H9 (cell line): ENCODE data around the gene OTULIN. TPM values are rescaled to one million over a fixed set of nuclear protein-coding genes. Genes with fewer than 3 reads are reported as not detected.

Experiments used
- DNase-seq: peaks from one replicate; pipeline ENCODE4 v3.0.0-alpha.2; 2017
- H2AFZ ChIP-seq: one replicate; pipeline ENCODE4 v1.6.1; 2013; ENCODE audit warnings: mild to moderate bottlenecking, low read length, control low read depth, moderate library complexity
- H2AK5ac ChIP-seq: 2 replicates; pipeline ENCODE4 v1.6.1; 2013; ENCODE audit warnings: low read length, control low read depth, mixed read lengths; ENCODE audit not compliant: insufficient read length
- H2BK120ac ChIP-seq: one replicate; pipeline ENCODE4 v1.6.1; 2013; ENCODE audit warnings: low read depth, mild to moderate bottlenecking, low read length, control low read depth, inconsistent platforms; ENCODE audit not compliant: poor library complexity, severe bottlenecking
- H2BK12ac ChIP-seq: 2 replicates; pipeline ENCODE4 v1.6.1; 2013; ENCODE audit warnings: low read length, control low read depth, mixed read lengths, low read depth; ENCODE audit not compliant: insufficient read length
- H2BK15ac ChIP-seq: 2 replicates; pipeline ENCODE4 v1.6.1; 2013; ENCODE audit warnings: low read depth, low read length, control low read depth
- H2BK20ac ChIP-seq: one replicate; pipeline ENCODE4 v1.6.1; 2013; ENCODE audit warnings: low read depth, mild to moderate bottlenecking, low read length, control low read depth, inconsistent platforms; ENCODE audit not compliant: poor library complexity, severe bottlenecking
- H2BK5ac ChIP-seq: 2 replicates; pipeline ENCODE4 v1.6.1; 2013; ENCODE audit warnings: low read length, control low read depth, mixed read lengths; ENCODE audit not compliant: insufficient read length
- H3K14ac ChIP-seq: 2 replicates; pipeline ENCODE4 v1.6.1; 2013; ENCODE audit warnings: low read length, control low read depth; ENCODE audit not compliant: insufficient read depth
- H3K18ac ChIP-seq: 2 replicates; pipeline ENCODE4 v1.6.1; 2013; ENCODE audit warnings: low read depth, mild to moderate bottlenecking, mixed read lengths, low read length, control low read depth; ENCODE audit not compliant: insufficient read length
- H3K23ac ChIP-seq: 2 replicates; pipeline ENCODE4 v1.6.1; 2013; ENCODE audit warnings: low read length, control low read depth, mixed read lengths, low read depth; ENCODE audit not compliant: insufficient read length
- H3K23me2 ChIP-seq: 2 replicates; pipeline ENCODE4 v1.6.1; 2013; ENCODE audit warnings: low read depth, mild to moderate bottlenecking, mixed read lengths, low read length, control low read depth; ENCODE audit not compliant: insufficient read length, poor library complexity, severe bottlenecking
- H3K27ac ChIP-seq: 2 replicates; pipeline ENCODE4 v1.5.1; 2013; ENCODE audit warnings: low read length, control low read depth, mixed read lengths, low read depth; ENCODE audit not compliant: insufficient read length
- H3K27me3 ChIP-seq: 2 replicates; pipeline ENCODE4 v1.6.1; 2013; ENCODE audit warnings: low read length, control low read depth, inconsistent platforms; ENCODE audit not compliant: insufficient read depth
- H3K4ac ChIP-seq: 2 replicates; pipeline ENCODE4 v1.6.1; 2013; ENCODE audit warnings: low read depth, mild to moderate bottlenecking, control low read depth, inconsistent platforms, low read length, moderate library complexity
- H3K4me1 ChIP-seq: 2 replicates; pipeline ENCODE4 v1.6.1; 2013; ENCODE audit warnings: low read length, control low read depth, inconsistent platforms; ENCODE audit not compliant: insufficient read depth
- H3K4me2 ChIP-seq: 2 replicates; pipeline ENCODE4 v1.6.1; 2013; ENCODE audit warnings: low read length, control low read depth, mixed read lengths; ENCODE audit not compliant: insufficient read length, insufficient read depth
- H3K56ac ChIP-seq: 2 replicates; pipeline ENCODE4 v1.6.1; 2013; ENCODE audit warnings: low read depth, mild to moderate bottlenecking, mixed read lengths, low read length, control low read depth; ENCODE audit not compliant: insufficient read length
- H3K79me1 ChIP-seq: 2 replicates; pipeline ENCODE4 v1.6.1; 2013; ENCODE audit warnings: low read depth, mild to moderate bottlenecking, moderate library complexity, low read length, control low read depth, inconsistent platforms; ENCODE audit not compliant: insufficient read depth, poor library complexity, severe bottlenecking
- H3K79me2 ChIP-seq: 2 replicates; pipeline ENCODE4 v1.6.1; 2013; ENCODE audit warnings: low read length, control low read depth, inconsistent platforms; ENCODE audit not compliant: insufficient read depth
- H3K9ac ChIP-seq: 2 replicates; pipeline ENCODE4 v1.6.1; 2013; ENCODE audit warnings: low read length, control low read depth, mixed read lengths; ENCODE audit not compliant: insufficient read length; ENCODE audit errors: extremely low read depth
- H3K9me3 ChIP-seq: one replicate; pipeline ENCODE4 v1.6.1; 2013; ENCODE audit warnings: low read depth, low read length, inconsistent platforms; ENCODE audit not compliant: control insufficient read depth
- H3T11ph ChIP-seq: one replicate; pipeline ENCODE4 v1.6.1; 2013; ENCODE audit warnings: mild to moderate bottlenecking, low read length, control low read depth, inconsistent platforms
- H4K20me1 ChIP-seq: one replicate; pipeline ENCODE4 v1.6.1; 2013; ENCODE audit not compliant: control insufficient read depth, insufficient read length, insufficient read depth
- H4K5ac ChIP-seq: 2 replicates; pipeline ENCODE4 v1.6.1; 2013; ENCODE audit warnings: low read depth, mild to moderate bottlenecking, mixed read lengths, low read length, control low read depth; ENCODE audit not compliant: insufficient read length
- H4K8ac ChIP-seq: replicated peaks from 2 replicates; pipeline ENCODE4 v1.6.1; 2013; ENCODE audit warnings: low read length, control low read depth, mixed read lengths, low read depth; ENCODE audit not compliant: insufficient read length
- H4K91ac ChIP-seq: 2 replicates; pipeline ENCODE4 v1.6.1; 2013; ENCODE audit warnings: low read depth, mild to moderate bottlenecking, moderate library complexity, mixed read lengths, low read length, control low read depth; ENCODE audit not compliant: insufficient read length
- H3K27ac Mint-ChIP-seq, 3 experiments: 2 replicates in 2 of 3; 3 replicates in 1 of 3; pipeline ENCODE4 v1.8.0; 2020 to 2021; ENCODE audit warnings: mixed read lengths in 3 of 3, mild to moderate bottlenecking in 1 of 3, moderate library complexity in 1 of 3
- H3K27me3 Mint-ChIP-seq: 2 replicates; pipeline ENCODE4 v1.8.0; 2021; ENCODE audit warnings: low read depth, mild to moderate bottlenecking, moderate library complexity, mixed read lengths
- H3K36me3 Mint-ChIP-seq, 3 experiments: 2 replicates in 2 of 3; 3 replicates in 1 of 3; pipeline ENCODE4 v1.8.0; 2020 to 2021; ENCODE audit warnings: low read depth in 3 of 3, mixed read lengths in 3 of 3; ENCODE audit not compliant: insufficient read depth in 1 of 3
- H3K4me1 Mint-ChIP-seq, 2 experiments: 2 replicates each; pipeline ENCODE4 v1.8.0; 2020; ENCODE audit warnings: mixed read lengths in 2 of 2
- H3K4me3 Mint-ChIP-seq, 2 experiments: 2 replicates in 1 of 2; 3 replicates in 1 of 2; pipeline ENCODE4 v1.8.0; 2020 to 2021; ENCODE audit warnings: mild to moderate bottlenecking in 2 of 2, mixed read lengths in 2 of 2, moderate library complexity in 1 of 2
- H3K9me3 Mint-ChIP-seq, 2 experiments: 2 replicates in 1 of 2; 3 replicates in 1 of 2; pipeline ENCODE4 v1.8.0; 2020; ENCODE audit warnings: mild to moderate bottlenecking in 2 of 2, mixed read lengths in 2 of 2, moderate library complexity in 1 of 2
- WGBS: extraction: QIAGEN DNeasy Blood & Tissue Kit; methylation state at CpG from one replicate; pipeline ENCODE4 v1.1.7; 2013; ENCODE audit warnings: missing lambda C conversion rate, low lambda C conversion rate, mixed read lengths; ENCODE audit not compliant: insufficient read length; ENCODE audit errors: extremely low coverage; 5-methylcytosine and 5-hydroxymethylcytosine counted together
- total RNA-seq: library from RNA; stranded (reverse); gene quantifications from 2 replicates; pipeline ENCODE4 v1.2.1, GENCODE V29; 2021
- TF ChIP-seq, protein P1 (sequence below): fragments of 200-600 bp; sonication (generic); conservative IDR thresholded peaks from 3 replicates; pipeline ENCODE4 v1.8.0; 2021; ENCODE audit warnings: antibody characterized with exemption, mild to moderate bottlenecking

OTULIN gene
- total RNA-seq, 1 experiment from 2014 or later = 35.8 TPM

DNA sequence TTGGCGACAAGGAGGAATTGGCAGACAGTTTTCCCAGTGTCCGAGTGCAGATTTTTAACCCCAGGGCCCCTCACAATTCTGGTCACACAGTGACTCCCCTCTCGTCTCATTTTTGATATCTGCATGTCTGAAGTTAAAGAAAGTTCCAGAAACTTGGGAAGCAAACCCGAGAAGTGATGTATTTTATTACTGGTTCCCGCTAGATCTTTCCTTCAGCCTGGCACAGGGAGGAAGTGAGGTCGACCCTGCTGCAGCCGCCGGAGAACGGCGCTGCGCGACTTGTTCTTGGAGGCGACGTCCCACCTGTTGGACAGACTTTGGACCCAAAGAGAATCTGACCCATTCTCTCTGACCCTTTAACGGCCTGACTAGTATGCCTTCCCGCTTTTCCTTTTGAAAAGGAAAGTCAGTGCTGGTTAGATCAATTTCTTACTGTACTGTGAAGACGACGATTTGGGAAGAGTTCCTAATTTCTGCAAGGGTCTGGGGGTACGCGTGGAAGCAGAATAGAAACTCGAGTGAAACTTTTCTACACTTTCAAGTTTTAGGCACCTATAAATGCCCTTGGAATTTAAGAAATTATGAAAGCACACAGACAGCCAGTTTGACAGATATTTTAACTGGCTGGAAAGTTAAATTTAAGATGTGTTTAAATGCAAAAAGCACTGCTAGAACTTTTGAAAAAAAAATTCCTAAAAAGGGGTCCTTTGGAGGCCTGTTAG is 744 bp downstream of the OTULIN start:
- TF ChIP-seq, protein P1, sequence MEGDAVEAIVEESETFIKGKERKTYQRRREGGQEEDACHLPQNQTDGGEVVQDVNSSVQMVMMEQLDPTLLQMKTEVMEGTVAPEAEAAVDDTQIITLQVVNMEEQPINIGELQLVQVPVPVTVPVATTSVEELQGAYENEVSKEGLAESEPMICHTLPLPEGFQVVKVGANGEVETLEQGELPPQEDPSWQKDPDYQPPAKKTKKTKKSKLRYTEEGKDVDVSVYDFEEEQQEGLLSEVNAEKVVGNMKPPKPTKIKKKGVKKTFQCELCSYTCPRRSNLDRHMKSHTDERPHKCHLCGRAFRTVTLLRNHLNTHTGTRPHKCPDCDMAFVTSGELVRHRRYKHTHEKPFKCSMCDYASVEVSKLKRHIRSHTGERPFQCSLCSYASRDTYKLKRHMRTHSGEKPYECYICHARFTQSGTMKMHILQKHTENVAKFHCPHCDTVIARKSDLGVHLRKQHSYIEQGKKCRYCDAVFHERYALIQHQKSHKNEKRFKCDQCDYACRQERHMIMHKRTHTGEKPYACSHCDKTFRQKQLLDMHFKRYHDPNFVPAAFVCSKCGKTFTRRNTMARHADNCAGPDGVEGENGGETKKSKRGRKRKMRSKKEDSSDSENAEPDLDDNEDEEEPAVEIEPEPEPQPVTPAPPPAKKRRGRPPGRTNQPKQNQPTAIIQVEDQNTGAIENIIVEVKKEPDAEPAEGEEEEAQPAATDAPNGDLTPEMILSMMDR = no peak
- Mint-ChIP-seq H3K4me3 (peak overlapping the region; percentile 86 to 94), H3K27ac (peak overlapping the region in 1 of 3 experiments; percentile 60; a peak in 2 of 7 replicates), H3K4me1 (peaks cover 23 to 24% of the 10 kb centered on the region in 2 experiments), H3K36me3 (peaks cover 0 to 10% (median 4%) of the 10 kb centered on the region in 3 experiments; a peak in 3 of 7 replicates), H3K27me3 (peaks cover 28% of the 10 kb centered on the region), H3K9me3 (peaks cover 2% of the 10 kb centered on the region in 2 experiments; a peak in 3 of 5 replicates)
- no peak overlapping the region for H2BK15ac ChIP-seq
- H4K91ac ChIP-seq = no peak overlapping the region
- no peak overlapping the region for H2BK120ac ChIP-seq
- peak overlapping the region; percentile 31 for H3K9ac ChIP-seq
- H3K4ac ChIP-seq = no peak overlapping the region
- H3K27me3 ChIP-seq = no peaks in the 10 kb centered on the region; the same call in 1 of the 2 replicates
- H3K79me2 ChIP-seq = peaks cover 9% of the 10 kb centered on the region; the same call in 1 of the 2 replicates
- H2BK5ac ChIP-seq = no peak overlapping the region
- peaks cover 2% of the 10 kb centered on the region; the same call in 1 of the 2 replicates for H3K4me1 ChIP-seq
- H3T11ph ChIP-seq = no peak overlapping the region
- H4K8ac ChIP-seq = no peak overlapping the region
- no peak overlapping the region for H3K14ac ChIP-seq
- H3K18ac ChIP-seq = no peak overlapping the region
- WGBS = no CpG with 5 or more reads among the region's 21 CpGs
- H3K27ac ChIP-seq = no peak overlapping the region
- no peak overlapping the region for H3K23ac ChIP-seq
- H2BK12ac ChIP-seq = no peak overlapping the region
- H3K23me2 ChIP-seq = peaks cover 13% of the 10 kb centered on the region
- H3K79me1 ChIP-seq = no peaks in the 10 kb centered on the region
- no peak overlapping the region for H4K5ac ChIP-seq
- H3K56ac ChIP-seq = no peak overlapping the region
- H3K9me3 ChIP-seq = no peaks in the 10 kb centered on the region
- H2BK20ac ChIP-seq = no peak overlapping the region
- peak overlapping the region; percentile 91 for H3K4me2 ChIP-seq
- peak; percentile 48 for DNase-seq
- H2AFZ ChIP-seq = no peak overlapping the region
- H2AK5ac ChIP-seq = no peak overlapping the region
- H4K20me1 ChIP-seq = no peaks in the 10 kb centered on the region
